Hepatocyte (in vitro differentiated cells): ENCODE results near the gene ZFYVE16. TPM values are rescaled to one million over a fixed set of nuclear protein-coding genes. Genes with fewer than 3 reads are reported as not detected.

Experiments used
- DNase-seq: peaks from one replicate; pipeline ENCODE4 v3.0.0-alpha.2; 2016; ENCODE audit warnings: low spot score
- H2AFZ ChIP-seq: fragments of 200-600 bp; sonication (generic); 2 replicates; pipeline ENCODE4 v1.6.0; 2016; ENCODE audit warnings: antibody characterized with exemption, mild to moderate bottlenecking
- H3K27ac ChIP-seq: fragments of 200-600 bp; sonication (generic); 2 replicates; pipeline ENCODE4 v1.5.1; 2016; ENCODE audit warnings: mild to moderate bottlenecking
- H3K27me3 ChIP-seq: fragments of 200-600 bp; sonication (generic); 2 replicates; pipeline ENCODE4 v1.6.1; 2016
- H3K36me3 ChIP-seq: fragments of 200-600 bp; sonication (generic); replicated peaks from 2 replicates; pipeline ENCODE4 v1.5.1; 2016; ENCODE audit warnings: low read depth; ENCODE audit not compliant: insufficient read depth
- H3K4me1 ChIP-seq: fragments of 200-600 bp; sonication (generic); 2 replicates; pipeline ENCODE4 v1.5.1; 2016; ENCODE audit warnings: mild to moderate bottlenecking, moderate library complexity; ENCODE audit not compliant: insufficient read depth
- H3K4me2 ChIP-seq: fragments of 200-600 bp; sonication (generic); 2 replicates; pipeline ENCODE4 v1.6.0; 2016
- H3K4me3 ChIP-seq: fragments of 200-600 bp; sonication (generic); 2 replicates; pipeline ENCODE4 v1.5.1; 2016; ENCODE audit warnings: mild to moderate bottlenecking
- H3K79me2 ChIP-seq: fragments of 200-600 bp; sonication (generic); 2 replicates; pipeline ENCODE4 v1.6.0; 2017; ENCODE audit warnings: mild to moderate bottlenecking
- H3K9me2 ChIP-seq: fragments of 200-600 bp; sonication (generic); replicated peaks from 2 replicates; pipeline ENCODE4 v1.6.0; 2017; ENCODE audit warnings: mild to moderate bottlenecking; ENCODE audit not compliant: insufficient read depth
- H3K9me3 ChIP-seq: fragments of 200-600 bp; sonication (generic); 2 replicates; pipeline ENCODE4 v1.5.1; 2016; ENCODE audit warnings: low read depth, mild to moderate bottlenecking
- H4K20me1 ChIP-seq: fragments of 200-600 bp; sonication (generic); 2 replicates; pipeline ENCODE4 v1.6.0; 2016; ENCODE audit warnings: mild to moderate bottlenecking; ENCODE audit not compliant: insufficient read depth, poor library complexity, severe bottlenecking
- CTCF ChIP-seq: fragments of 200-600 bp; sonication (generic); IDR thresholded peaks from 2 replicates; pipeline ENCODE4 v1.5.1; 2016; ENCODE audit warnings: antibody characterized with exemption, mild to moderate bottlenecking; ENCODE audit not compliant: poor library complexity
- EZH2 ChIP-seq: fragments of 200-600 bp; sonication (generic); IDR thresholded peaks from 2 replicates; pipeline ENCODE4 v1.6.1; 2016; ENCODE audit warnings: antibody characterized with exemption, mild to moderate bottlenecking, borderline replicate concordance
- EZH2phosphoT487 ChIP-seq: fragments of 200-600 bp; sonication (generic); IDR thresholded peaks from one replicate; pipeline ENCODE4 v1.6.1; 2018; ENCODE audit warnings: antibody characterized with exemption, mild to moderate bottlenecking, low read depth, moderate library complexity; ENCODE audit not compliant: unreplicated experiment, severe bottlenecking
- WGBS: methylation state at CpG from one replicate; pipeline ENCODE4 v1.1.6; 2016; ENCODE audit warnings: low lambda C conversion rate; ENCODE audit errors: missing lambda C conversion rate; 5-methylcytosine and 5-hydroxymethylcytosine counted together
- polyA plus RNA-seq: library from polyadenylated mRNA; unstranded; fragments of >200 nt; fragmentation: Nextera tagmentation; extraction: Ambion mirVana; gene quantifications from 2 replicates; pipeline ENCODE4 v1.2.1, GENCODE V29; 2016
- total RNA-seq: library from RNA; depleted of rRNA; stranded (reverse); fragments of >200 nt; gene quantifications from 2 replicates; pipeline ENCODE4 v1.2.3, GENCODE V29; 2014

Gene ZFYVE16
- total and polyA plus RNA-seq, 2 experiments from 2014 or later: 12.5 to 48.4 TPM

GRCh38 chr5:80369521-80369920 is 38.3 kb upstream of the ZFYVE16 start:
- peak overlapping the region; percentile 12 for H2AFZ ChIP-seq
- 61% methylated on average over 8 of the region's 8 CpGs for WGBS
- H3K79me2 ChIP-seq: no peaks in the 10 kb centered on the region
- TF ChIP-seq EZH2phosphoT487 (no peak), EZH2 (no peak), CTCF (no peak)
- H3K9me2 ChIP-seq: no peaks in the 10 kb centered on the region
- H3K36me3 ChIP-seq: no peaks in the 10 kb centered on the region
- H3K4me2 ChIP-seq: peak overlapping the region; percentile 37
- no peak for DNase-seq
- no peak overlapping the region for H3K27ac ChIP-seq
- no peaks in the 10 kb centered on the region for H3K27me3 ChIP-seq
- H3K4me1 ChIP-seq: no peaks in the 10 kb centered on the region
- no peak overlapping the region for H3K4me3 ChIP-seq
- H4K20me1 ChIP-seq: no peaks in the 10 kb centered on the region
- H3K9me3 ChIP-seq: no peaks in the 10 kb centered on the region

GRCh38 chr5:80370390-80370789 is 37.5 kb upstream of the ZFYVE16 start:
- H3K27me3 ChIP-seq: no peaks in the 10 kb centered on the region
- no peaks in the 10 kb centered on the region for H3K79me2 ChIP-seq
- H3K36me3 ChIP-seq: no peaks in the 10 kb centered on the region
- no peak for TF ChIP-seq EZH2
- no peak for TF ChIP-seq CTCF
- TF ChIP-seq EZH2phosphoT487: no peak
- no peak overlapping the region for H3K4me2 ChIP-seq
- H3K4me3 ChIP-seq: no peak overlapping the region
- no peaks in the 10 kb centered on the region for H3K9me3 ChIP-seq
- DNase-seq: no peak
- H3K27ac ChIP-seq: no peak overlapping the region
- no peak overlapping the region for H2AFZ ChIP-seq
- no peaks in the 10 kb centered on the region for H3K9me2 ChIP-seq
- 88% methylated on average over 1 of the region's 1 CpG for WGBS
- no peaks in the 10 kb centered on the region for H3K4me1 ChIP-seq
- no peaks in the 10 kb centered on the region for H4K20me1 ChIP-seq

GRCh38 chr5:80372780-80373179 is 35.1 kb upstream of the ZFYVE16 start:
- Histone ChIP-seq H3K27me3 (no peaks in the 10 kb centered on the region), H3K4me3 (no peak overlapping the region), H3K27ac (no peak overlapping the region), H4K20me1 (no peaks in the 10 kb centered on the region), H3K79me2 (no peaks in the 10 kb centered on the region), H3K9me2 (no peaks in the 10 kb centered on the region), H3K36me3 (no peaks in the 10 kb centered on the region), H2AFZ (no peak overlapping the region), H3K4me1 (no peaks in the 10 kb centered on the region), H3K9me3 (no peaks in the 10 kb centered on the region), H3K4me2 (no peak overlapping the region)
- no peak for DNase-seq
- TF ChIP-seq EZH2 (no peak), CTCF (no peak), EZH2phosphoT487 (no peak)
- WGBS: 98% methylated on average over 1 of the region's 1 CpG

GRCh38 chr5:80374188-80374587 is 33.7 kb upstream of the ZFYVE16 start:
- no peaks in the 10 kb centered on the region for H3K9me3 ChIP-seq
- no peak for DNase-seq
- no peaks in the 10 kb centered on the region for H3K27me3 ChIP-seq
- H3K27ac ChIP-seq: no peak overlapping the region
- H3K9me2 ChIP-seq: no peaks in the 10 kb centered on the region
- WGBS: 93% methylated on average over 3 of the region's 3 CpGs
- H3K4me3 ChIP-seq: no peak overlapping the region
- TF ChIP-seq CTCF: no peak
- TF ChIP-seq EZH2phosphoT487: no peak
- no peak for TF ChIP-seq EZH2
- H4K20me1 ChIP-seq: no peaks in the 10 kb centered on the region
- H3K36me3 ChIP-seq: no peaks in the 10 kb centered on the region
- no peaks in the 10 kb centered on the region for H3K79me2 ChIP-seq
- no peak overlapping the region for H3K4me2 ChIP-seq
- H2AFZ ChIP-seq: no peak overlapping the region
- H3K4me1 ChIP-seq: no peaks in the 10 kb centered on the region
